Spleen (tissue), 7 donors: ENCODE measurements around the gene CHST1.

Experiments used
- POLR2A ChIP-seq, 3 donors: fragments of 450-650 bp; IDR thresholded peaks; one replicate each; pipeline ENCODE4 v1.5.1; 2017; ENCODE audit warnings: antibody characterized with exemption in 3 of 3, mild to moderate bottlenecking in 1 of 3
- POLR2AphosphoS5 ChIP-seq, 3 donors: sonication (generic); formaldehyde crosslinking; IDR thresholded peaks; one replicate each; pipeline ENCODE4 v1.5.1; 2017; ENCODE audit warnings: antibody characterized with exemption in 3 of 3
- TF ChIP-seq, protein P1 (sequence below), 11 experiments: fragments of 200-600 bp in 7 of 11; fragments of 450-650 bp in 4 of 11; sonication (generic) in 4 of 11; IDR thresholded peaks in 8 of 11; conservative IDR thresholded peaks in 3 of 11; 1 replicate in 7 of 11; 2 replicates in 4 of 11; pipeline versions ENCODE4 v1.4.0 to v1.8.0; 2016 to 2021; ENCODE audit warnings: antibody characterized with exemption in 11 of 11, inconsistent platforms in 4 of 11, mild to moderate bottlenecking in 1 of 11
- donor health status: DM: no; HTN: no; CAD: no; lungs with moderate emphysema.
- donor health status: DM: no; HTN: no; CAD: no.
- donor health status: DM: no; HTN: no; CAD: no.

DNA sequence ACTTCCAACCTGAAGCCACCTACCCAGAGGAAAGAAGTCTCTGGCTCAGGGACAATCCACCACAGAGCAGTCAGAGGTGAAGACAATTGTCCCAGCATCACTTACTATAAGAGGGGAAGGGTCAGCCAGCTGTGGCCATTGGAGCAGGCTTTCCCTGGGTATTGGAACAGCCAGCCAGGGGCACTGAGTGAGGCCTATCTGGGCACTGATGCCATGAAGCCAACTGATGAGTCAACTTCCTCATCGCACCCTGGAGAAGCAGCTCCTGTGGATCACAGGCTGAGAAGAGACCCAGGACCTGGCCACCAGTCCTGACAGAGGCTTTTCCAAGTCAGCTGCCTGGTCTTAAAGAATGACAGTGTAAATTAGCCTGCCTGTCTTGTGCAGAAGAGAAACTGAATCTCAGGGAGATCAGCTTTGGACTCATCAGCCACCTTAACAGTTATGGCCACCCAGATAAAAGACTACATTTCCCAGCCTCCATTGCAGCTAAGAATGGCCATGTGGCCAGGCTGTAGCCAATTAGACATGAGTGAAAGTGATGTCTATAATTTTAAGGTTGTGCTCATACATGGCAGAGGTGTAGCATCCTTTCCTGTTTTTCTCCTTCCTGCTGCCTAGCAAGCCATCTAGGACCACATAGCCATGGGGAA, 19.0 kb downstream of the CHST1 start:
- TF ChIP-seq POLR2A (IDR thresholded peaks at IDR 0.05) (no peak), POLR2AphosphoS5 (IDR thresholded peaks at IDR 0.05) (no peak)
- TF ChIP-seq, protein P1, sequence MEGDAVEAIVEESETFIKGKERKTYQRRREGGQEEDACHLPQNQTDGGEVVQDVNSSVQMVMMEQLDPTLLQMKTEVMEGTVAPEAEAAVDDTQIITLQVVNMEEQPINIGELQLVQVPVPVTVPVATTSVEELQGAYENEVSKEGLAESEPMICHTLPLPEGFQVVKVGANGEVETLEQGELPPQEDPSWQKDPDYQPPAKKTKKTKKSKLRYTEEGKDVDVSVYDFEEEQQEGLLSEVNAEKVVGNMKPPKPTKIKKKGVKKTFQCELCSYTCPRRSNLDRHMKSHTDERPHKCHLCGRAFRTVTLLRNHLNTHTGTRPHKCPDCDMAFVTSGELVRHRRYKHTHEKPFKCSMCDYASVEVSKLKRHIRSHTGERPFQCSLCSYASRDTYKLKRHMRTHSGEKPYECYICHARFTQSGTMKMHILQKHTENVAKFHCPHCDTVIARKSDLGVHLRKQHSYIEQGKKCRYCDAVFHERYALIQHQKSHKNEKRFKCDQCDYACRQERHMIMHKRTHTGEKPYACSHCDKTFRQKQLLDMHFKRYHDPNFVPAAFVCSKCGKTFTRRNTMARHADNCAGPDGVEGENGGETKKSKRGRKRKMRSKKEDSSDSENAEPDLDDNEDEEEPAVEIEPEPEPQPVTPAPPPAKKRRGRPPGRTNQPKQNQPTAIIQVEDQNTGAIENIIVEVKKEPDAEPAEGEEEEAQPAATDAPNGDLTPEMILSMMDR (IDR thresholded peaks at IDR 0.05 in 8 of 11, conservative IDR thresholded peaks at IDR 0.05 in 3 of 11) = no peak
